DMS79 treated with DMSO at 0.1 percent for 48 hours (cell line): Measurements from ENCODE around the gene IGFBP7.
A peak's percentile ranks its signal among the peaks of the same experiment; 100 is the strongest.
"Not testable (repeated sequence)": the region's sequence is repeated elsewhere in the genome, so short reads cannot be mapped to it uniquely, and the experiment has no call there.

ENCODE experiments used
- DNase-seq: peaks from one replicate; lab custom pipeline; 2025; lab: John Stamatoyannopoulos, UW

Gene IGFBP7

DNA sequence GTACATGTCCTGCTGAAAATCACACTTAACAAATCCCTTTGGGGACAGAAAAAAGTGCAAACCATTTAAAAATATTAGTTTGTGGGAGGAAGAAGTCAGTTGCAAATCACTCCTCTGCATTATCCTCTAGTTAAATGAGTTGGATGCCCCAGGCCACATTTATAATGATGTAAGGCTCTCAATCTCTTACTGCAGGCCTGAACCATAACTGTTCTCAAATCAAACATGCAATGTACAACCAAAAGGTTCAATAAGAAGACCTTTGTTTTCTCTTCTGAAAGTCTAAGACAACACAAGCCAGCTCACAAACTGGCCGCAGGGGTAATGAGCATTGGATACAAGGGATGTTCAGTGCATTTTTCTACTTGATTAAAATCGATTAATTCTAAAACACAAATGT, 39.7 kb downstream of the IGFBP7 start:
- DNase-seq, result no peak

DNA sequence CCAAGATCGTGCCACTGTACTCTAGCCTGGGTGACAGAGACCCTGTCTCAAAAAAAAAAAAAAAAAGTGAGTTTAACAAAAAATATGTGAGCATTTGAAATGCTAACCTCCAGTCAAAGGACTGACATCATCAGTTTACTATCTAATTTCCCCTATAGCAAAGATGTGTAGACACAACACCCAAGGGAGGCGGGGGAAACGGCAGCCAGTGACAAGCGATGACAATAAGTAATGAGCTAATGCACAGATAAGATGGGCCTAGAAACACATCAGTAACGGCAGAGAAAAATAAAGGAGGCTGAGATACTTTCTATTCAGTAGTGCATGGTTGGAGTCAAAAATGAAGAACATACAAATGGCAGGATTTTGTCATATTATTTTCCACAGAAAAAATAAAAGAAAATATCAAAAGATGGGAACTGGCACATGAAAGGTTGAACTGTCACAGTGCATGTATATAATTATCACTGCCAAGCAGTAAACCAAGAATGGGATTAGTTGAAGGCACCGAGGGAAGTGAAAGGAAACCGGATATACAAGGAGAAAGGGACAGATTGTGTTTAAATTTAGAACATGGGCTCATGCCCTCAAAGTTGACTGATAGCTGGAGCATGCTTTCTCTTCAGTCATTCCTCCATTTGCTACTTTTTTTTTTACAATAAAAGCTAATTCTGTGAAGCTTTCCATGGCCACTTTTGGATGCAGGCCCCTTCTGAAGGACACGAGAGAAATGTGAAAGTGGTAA, 41.8 kb downstream of the IGFBP7 start:
- no peak for DNase-seq

DNA sequence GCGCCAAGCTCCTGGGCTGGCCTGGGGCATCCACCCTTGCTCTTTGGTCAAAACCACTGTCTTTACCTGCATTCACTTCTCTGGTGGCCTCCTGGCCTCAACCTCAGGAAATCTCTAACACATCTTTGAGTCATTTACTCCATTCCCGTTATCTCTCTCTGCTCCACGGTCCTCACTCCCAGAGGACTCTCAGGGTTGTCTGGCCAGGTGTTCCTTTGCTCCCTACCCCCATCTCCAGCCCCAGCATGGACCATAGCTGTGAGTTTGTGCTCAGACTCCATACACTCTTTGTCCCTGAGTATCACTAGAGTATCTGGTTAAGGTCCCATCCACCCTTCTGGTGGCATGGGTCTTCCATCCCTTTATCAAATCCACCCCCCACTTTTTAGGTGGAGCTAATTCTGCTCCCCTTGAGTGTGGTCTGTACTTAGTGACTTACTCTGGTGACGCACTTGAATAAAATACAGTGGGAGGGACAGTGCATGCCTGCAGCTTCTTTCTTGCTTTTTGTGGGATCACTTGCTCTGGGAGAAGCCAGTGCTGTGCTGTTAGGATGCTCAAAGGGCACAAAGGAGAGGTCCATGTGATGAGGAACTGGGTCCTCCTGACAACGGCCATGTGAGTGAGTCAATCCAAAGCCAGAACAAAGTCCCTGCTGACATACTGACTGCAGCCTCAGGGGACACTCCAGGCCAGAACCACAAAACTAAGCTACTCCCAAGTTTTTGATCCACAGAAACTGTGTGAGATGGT, 44.3 kb downstream of the IGFBP7 start:
- DNase-seq, result no peak

DNA sequence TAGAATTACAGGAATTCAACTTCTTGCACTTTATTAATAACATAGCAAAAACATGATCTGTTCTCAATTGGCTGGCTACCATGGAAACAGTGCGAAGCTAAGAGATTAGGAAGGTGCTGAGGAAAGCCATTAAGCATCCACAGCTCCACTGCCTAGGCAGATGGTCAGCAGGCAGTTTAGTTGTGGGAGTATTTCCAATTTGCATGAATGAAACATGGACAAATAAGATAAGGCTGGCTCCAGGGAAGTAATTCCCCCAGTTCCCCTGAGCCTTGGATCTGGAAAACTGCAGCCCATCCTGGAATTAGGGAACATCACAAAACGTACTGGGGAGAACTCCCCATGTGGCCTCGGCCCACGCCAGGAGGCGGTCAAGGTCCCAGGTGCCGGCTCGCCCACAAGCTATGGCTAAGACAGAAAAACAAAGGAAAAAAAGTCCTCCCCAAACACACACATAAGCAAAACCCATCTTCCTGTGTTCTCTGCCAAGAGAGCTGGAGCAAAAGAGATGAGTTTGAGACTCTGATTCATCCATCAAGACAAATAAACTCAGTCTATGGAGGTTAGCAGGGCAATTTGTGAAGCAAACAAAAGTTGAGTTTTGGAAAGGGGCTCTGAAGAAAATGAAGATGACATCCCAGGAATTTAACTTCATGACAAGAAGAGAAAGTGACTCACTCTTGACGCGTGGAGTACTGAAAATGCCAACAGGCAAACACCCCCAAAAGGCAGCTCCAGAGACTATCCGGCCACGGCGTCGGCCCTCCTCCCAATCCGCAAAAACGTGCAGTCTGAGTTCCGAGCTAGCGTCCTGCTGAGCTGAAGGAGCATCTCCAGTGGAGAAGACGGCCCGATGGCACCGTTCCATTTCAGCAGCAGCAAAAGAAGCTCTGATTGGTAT, 45.1 kb downstream of the IGFBP7 start:
- DNase-seq, result no peak

DNA sequence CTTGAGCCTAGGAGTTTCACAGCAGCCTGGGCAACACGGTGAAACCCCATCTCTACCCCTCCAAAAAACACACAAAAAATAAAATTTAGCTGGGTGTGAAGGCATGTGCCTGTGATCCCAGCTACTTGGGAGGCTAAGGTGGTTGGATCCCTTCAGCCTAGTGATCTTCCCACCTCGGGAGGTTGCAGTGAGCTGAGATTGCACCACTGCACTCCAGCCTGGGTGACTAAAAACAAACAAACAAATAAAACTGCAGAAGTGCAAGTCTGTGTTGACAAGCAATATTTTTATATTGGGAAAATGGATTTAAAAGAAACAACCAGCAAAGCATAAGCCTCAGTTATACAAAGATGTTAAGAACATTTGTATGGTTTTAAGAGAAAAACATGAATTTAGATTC, 46.1 kb downstream of the IGFBP7 start:
- no peak for DNase-seq

DNA sequence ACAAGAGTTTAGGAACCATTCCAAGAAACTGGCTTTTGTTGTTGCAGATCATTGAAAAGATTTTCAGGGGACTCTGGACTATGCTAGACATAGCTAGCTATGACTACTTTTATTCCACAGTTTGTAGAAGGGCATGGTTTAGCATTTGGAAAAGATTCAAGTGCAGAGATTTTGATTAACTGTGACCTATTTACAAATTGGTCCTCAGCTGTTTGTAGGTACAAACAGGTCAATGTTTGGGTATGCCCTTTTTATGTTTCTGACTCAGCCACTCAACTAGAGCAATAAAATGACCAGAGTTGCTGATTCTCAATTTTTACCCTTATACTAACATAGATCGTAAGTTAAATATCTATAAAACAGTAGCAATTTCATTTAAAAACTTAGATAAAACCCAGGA, 46.7 kb downstream of the IGFBP7 start:
- DNase-seq, result no peak

DNA sequence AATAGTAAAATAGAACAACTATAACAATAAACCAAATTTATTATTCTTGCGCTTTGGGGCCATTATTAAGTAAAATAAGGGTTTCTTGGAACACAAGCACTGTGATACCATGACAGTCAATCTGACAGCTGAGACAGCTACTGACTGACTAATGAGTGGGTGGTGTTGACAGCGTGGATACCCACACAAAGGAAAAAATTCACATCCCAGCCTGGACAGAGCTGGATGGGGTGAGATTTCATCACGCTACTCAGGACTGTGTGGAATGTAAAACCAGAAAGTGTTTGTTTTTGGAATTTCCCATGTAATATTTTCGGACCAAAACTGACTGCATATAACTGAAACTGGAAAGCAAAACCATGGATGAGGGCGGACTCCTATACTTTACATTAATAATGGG, 48.8 kb downstream of the IGFBP7 start:
- no peak for DNase-seq

DNA sequence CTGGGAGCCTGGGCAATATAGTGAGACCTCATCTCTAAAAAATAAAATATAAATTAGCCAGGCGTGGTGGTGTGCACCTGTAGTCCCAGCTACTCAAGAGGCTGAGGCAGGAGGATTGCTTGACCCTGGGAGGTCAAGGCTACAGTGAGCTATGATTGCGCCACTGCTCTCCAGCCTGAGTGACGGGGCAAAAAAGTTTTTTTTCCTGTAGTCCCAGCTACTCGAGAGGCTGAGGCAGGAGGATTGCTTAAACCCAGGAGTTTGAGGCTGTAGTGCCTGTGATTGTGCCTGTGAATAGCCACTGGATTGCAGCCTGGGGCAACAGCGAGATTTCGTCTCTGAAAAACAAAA, 49.5 kb downstream of the IGFBP7 start:
- DNase-seq, result not testable (repeated sequence)

DNA sequence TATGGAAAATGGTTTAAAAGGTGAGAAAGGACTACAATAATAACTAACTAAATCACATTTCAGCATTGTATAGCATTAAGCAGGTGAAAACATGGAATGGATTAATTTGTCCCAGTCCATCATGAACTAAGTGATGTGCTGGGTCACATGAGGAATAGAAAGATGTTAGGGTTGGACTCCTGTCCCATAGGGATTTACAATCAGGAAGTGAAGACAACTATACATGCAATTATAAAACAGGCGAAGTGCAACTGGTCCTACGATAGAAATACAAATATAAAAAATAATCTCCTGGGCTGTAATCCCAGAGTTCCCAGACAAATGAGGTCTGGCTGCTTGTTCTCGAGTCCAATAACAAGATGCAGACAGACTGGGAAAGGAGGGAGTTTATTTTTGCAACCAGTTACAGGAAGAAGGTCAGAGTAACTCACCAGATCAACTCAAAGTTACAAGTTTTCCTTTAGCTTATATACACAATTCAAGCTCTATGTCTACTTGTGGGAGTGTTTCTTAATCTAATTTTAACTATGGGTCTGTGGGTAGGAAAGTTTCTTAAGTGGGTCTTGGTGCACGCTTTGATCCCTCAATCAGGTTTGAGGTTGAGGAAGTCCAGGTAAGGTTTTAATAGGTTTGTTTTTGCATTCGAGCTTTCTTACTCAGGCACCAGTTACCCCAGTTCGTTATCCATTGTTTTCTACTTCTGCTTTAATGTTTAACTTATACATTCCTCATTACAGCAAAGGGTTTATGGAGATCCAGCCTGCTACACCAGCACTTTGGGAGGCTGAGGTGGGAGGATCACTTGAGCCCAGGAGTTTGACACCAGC, 50.1 kb downstream of the IGFBP7 start:
- DNase-seq, result no peak

DNA sequence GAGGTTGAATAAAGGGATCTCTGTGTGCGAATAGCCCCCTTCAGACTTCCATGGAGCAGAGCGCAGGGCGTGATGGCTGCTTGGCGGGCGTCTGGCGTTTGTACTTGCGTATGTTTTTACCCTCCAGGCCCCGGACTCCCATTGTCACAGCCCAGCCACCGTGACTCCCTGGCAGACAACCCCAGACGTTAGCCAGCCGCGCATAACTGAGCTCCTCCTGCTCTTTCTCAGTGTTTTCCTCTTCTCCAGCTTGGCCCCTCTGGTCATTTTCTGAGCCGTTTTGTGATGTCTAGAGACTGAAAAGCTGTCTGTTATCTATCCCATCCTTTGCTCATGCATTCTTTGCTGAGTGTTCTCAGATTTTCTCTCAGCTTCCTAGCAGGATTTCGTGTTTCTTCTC, 54.3 kb downstream of the IGFBP7 start:
- DNase-seq, result peak; percentile 34

DNA sequence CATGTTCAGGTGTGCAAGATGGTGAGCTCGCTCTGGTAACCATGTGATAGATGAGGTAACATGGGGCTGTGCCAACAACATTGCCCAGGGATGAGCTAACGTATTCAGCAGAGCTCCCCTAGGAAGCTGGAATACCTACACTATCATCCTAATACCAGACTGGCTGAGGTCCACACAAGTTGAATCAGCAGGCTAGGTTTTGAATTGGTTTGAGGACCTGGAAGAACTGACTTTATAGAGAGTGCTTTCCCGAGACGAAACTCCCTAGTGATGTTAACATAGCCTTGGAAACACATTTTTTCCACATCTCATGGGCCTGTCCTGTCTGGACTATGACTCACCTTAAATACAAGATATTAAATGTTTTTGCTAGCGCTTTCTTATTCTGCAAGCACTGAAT, 56.7 kb downstream of the IGFBP7 start:
- no peak for DNase-seq

DNA sequence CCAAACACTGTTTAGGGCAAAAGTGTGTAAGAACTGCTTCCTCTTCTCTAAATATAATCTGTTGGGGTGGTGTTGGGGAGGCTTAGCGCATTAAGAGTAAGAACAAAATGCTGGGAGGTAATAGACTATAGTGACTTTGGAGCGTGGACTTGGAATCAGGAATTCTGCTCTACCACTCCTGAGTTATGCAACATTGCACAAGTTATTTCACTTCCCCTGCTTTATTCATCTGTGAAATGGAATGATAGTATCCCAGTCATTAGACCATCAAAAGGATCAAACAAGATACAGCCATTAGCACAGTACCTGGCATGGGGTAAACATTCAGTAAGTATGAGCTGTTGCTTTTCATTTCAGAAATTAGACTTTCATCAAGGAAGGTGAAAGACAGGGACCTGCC, 58.7 kb downstream of the IGFBP7 start:
- DNase-seq, result no peak

DNA sequence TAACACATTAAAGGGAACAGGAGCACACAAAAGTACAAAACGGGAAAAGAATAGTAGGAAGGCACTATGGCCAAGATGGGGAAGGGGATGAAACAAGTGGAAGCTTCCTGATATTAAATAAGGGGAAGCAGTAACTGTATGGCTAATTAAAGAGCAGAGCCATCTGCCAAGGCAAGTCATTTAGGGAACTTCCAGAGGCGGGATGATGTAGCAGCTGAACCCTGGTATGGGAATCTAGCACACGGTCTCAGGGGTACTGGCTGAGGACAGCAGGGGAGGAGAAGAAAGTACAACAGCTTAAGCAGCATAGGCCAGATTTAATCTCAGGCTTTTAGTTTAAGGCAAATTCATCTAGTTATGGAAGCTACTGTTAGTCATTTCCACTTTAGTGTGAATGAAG, 59.1 kb downstream of the IGFBP7 start:
- no peak for DNase-seq

DNA sequence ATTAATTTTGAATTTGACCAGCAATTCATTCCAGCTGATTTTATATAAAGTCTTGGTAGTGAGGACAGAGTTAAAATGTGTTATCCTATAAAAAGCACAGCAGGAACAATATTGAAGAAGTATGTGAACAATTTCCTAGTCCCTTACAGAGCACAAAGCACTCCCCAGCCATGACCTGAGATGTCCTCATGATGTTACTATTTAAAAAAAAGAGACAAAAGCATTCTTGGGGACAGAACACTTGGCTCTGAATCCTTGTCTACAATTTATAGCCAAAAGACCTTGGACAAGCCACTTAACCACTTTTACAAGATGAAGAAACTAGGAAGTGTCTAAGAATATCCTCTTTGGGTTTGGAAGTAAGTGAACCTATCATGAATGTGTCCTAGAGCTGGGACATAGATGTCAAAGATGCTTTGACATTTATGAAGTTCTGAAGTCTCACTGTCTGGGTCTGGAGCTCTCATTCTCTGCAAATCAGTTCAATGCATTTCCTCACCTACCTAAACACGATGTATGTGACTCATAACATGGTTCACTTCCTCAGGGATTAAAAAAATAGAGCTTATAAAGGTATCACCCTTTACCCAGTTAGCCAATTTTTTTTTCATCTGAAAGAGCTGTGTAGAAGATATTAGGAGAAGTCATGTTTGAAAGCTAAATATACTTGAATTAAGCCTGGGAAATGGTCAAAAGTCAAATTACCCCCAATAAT, 61.4 kb downstream of the IGFBP7 start:
- DNase-seq, result no peak

DNA sequence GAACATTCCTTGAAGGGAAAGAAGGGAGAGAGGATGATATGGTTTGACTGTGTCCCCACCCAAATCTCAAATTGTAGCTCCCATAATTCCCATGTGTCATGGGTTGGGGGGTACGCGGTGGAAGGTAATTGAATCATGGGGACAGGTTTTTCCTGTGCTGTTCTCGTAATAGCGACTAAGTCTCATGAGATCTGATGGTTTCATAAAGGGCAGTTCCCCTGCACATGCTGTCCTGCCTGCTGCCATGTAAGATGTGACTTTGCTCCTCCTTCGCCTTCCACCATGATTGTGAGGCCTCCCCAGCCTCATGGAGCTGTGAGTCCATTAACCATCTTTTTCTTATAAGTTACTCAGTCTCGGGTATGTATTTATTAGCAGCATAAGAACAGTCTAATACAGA, 63.1 kb downstream of the IGFBP7 start:
- DNase-seq, result not testable (repeated sequence)

DNA sequence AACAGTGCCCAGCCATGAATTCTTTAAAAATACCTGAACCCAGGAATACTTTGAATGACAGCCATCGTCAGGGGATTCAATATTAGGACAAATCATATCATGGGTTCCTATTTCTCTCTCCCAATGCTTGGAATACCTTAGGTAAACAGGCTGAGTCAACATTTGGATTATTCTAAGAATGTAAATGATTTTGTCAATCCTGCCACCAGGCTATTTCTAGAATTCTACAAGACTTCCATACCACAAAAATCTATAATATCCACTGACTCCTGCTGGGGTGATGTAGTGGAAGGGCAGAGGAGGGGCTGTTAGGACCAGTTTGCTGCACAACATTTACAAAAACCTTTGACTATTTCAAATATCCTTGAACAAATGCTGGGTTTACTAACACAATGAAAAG, 65.2 kb downstream of the IGFBP7 start:
- no peak for DNase-seq

DNA sequence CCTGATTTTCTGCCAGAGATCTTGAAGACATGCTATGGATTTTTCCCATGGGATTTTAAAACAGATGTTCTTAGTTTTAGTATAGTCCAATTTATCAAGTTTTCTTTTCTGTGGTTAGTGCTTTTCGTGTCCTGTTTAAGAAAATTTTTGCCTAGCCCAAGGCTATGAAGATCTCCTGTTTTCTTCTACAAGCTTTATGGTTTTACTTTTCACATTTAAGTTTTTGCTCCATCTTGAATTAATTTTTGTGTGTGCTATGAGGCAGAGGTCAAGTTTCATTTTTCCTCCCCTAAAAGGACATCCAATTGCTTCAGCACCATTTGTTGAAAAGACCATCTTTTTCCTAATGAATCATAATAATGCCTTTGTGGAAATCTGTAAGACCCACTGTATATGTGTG, 65.9 kb downstream of the IGFBP7 start:
- no peak for DNase-seq

DNA sequence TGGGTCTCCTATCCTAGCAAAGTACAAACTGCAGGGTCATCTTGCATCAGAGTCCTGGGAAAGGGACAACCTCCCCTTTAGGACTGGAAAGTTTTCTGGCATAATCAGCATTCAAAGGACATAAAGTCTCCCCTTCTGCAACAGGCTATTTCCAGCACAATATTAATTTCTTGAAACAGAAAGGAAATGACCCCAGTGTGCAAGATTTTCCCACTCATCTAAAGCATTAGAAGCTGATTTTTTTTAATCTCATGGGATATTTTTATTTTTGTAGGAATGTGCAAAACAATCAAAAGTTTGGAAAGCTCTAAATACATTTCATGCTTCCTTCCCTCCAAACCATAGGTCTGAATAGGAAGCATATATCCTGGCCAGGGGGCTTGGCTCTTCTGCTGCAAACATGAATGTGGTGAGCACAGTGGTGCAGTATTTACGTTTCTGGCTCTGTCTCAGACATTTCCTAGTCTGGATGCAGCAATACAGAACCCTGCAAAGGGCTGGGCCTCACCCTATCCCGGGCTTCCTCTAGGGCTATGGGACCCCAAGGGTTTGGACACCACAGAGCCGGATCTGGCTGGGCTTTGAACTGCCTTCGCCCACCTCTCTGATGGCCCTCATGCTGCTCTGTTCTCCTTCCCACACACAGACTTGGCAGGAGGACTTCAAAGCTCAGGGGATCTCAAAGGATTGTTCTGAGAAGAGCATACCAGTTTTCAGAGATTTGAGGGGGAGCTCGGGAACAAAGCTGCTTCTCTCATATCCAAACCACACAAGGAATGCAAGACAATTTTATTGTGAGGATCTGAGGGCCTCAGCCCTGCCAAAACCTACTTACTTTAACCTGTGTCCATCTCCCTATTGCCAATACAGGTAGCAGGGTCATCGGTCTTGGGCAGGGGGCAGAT, 66.6 kb downstream of the IGFBP7 start:
- no peak for DNase-seq

DNA sequence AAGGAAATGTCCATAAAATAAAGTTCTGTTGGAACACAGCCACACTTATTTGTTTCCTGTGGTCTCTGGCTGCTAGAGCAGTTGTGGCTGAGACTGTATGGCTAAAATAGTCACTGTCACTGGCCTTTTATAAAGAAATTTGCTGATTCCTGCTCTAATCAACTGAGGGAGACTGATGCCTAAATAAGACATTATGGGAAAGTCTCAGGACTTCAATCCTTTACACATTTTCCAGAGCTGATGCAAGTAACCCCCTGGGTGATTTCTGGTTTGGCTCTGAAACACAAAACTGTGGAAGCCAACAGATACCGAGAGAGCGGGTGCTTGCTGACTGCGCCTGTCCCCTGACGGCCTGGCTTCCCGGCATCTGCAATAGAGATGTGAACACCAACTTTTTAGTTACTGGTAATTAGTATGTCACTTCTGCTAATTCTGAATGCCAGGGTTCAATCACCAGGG, 67.4 kb downstream of the IGFBP7 start:
- DNase-seq, result no peak

DNA sequence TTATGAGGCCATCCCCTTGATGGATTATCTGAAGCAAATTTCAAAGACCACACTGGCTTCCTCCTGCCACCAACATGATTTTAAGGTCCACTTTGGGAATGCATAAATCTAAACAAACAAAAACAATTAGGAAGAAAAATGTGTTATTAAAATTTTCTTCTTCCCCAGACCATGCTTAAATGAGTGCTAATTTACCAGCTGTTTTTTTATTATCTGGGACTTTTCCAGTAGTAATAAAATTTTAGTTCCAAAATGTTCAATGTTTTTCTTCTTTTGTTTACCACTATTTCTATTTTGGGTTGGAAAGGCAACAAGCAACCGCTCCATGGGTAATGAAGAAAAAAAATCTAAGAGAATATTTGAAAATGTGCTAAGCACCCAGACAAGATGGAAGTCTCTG, 69.2 kb downstream of the IGFBP7 start:
- DNase-seq, result no peak
